Measurements from ENCODE around the gene PLEKHG1. TPM values are rescaled to one million over a fixed set of nuclear protein-coding genes. Genes with fewer than 3 reads are reported as not detected.

PLEKHG1 gene
- polyA plus RNA-seq, 1 experiment = 0.39 TPM

DNA sequence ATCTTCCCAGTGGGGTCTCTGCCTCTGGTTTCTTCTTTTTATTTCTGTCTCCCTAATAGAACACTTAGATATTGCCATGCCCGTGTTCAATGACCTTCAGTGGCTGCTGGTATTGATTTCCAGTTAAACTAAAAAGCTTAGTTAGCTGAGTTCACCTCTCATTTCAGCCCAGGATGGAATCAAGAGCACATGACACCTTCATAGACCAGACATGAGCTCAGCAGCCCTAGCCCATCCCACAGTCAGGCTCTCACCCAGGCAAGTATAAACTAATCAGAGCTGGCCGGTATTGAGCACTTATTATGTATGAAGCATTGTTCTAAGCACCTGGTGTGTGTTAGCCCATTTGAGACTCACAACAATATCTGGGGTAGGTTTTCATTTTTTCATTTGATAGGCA, 33.7 kb upstream of the PLEKHG1 start:
- Histone ChIP-seq H3K36me3 (ENCODE audit: control insufficient read depth, insufficient read depth, low read length) (no peaks in the 10 kb centered on the region), H3K27me3 (ENCODE audit: control insufficient read depth, insufficient read depth, low read length) (no peaks in the 10 kb centered on the region; the same call in 1 of the 2 replicates), H3K4me3 (ENCODE audit: low read depth, low read length) (no peak overlapping the region)
- TF ChIP-seq, protein P1, sequence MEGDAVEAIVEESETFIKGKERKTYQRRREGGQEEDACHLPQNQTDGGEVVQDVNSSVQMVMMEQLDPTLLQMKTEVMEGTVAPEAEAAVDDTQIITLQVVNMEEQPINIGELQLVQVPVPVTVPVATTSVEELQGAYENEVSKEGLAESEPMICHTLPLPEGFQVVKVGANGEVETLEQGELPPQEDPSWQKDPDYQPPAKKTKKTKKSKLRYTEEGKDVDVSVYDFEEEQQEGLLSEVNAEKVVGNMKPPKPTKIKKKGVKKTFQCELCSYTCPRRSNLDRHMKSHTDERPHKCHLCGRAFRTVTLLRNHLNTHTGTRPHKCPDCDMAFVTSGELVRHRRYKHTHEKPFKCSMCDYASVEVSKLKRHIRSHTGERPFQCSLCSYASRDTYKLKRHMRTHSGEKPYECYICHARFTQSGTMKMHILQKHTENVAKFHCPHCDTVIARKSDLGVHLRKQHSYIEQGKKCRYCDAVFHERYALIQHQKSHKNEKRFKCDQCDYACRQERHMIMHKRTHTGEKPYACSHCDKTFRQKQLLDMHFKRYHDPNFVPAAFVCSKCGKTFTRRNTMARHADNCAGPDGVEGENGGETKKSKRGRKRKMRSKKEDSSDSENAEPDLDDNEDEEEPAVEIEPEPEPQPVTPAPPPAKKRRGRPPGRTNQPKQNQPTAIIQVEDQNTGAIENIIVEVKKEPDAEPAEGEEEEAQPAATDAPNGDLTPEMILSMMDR (IDR thresholded peaks at IDR 0.05; ENCODE audit: insufficient read depth, low read depth, low read length) = no peak
- ChIA-PET POLR2A (no interaction called here), CTCF (no interaction called here)
- DNase-seq (ENCODE audit: low read depth) = no peak

- TF ChIP-seq, protein P1 (IDR thresholded peaks at IDR 0.05; ENCODE audit: insufficient read depth, low read depth, low read length) = no peak
- Histone ChIP-seq H3K4me3 (ENCODE audit: low read depth, low read length) (no peak overlapping the region), H3K36me3 (ENCODE audit: control insufficient read depth, insufficient read depth, low read length) (no peaks in the 10 kb centered on the region), H3K27me3 (ENCODE audit: control insufficient read depth, insufficient read depth, low read length) (no peaks in the 10 kb centered on the region; the same call in 1 of the 2 replicates)
- CTCF ChIA-PET = no interaction called here
- no peak for DNase-seq (ENCODE audit: low read depth)
- POLR2A ChIA-PET = no interaction called here
Measured at GRCh38 chr6:150566486-150566885, 33.2 kb upstream of the PLEKHG1 start.

DNA sequence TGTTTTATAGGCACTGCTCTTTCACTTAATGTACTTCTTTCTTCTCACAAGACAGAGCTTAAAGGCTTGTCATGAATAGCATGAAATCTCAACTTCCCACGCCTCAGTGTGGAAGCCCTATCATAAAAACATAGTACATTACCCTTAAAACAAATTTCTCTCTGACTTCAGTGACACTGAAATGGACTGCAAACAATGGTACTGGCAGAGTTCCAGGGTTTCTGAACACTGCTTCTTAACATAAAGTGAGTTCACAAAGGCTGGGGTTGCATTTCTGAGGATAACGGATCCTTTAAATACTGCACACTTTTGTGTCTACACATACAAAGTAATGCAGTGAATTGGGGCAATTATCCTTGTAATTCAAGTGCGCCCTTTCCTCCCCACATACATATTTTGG, 32.3 kb upstream of the PLEKHG1 start:
- CTCF ChIA-PET = no interaction called here

GRCh38 chr6:150567823-150568383, 31.8 kb upstream of the PLEKHG1 start:
- no peak for DNase-seq (ENCODE audit: low read depth)
- CTCF ChIA-PET = no interaction called here
- POLR2A ChIA-PET = no interaction called here
- H3K27me3 ChIP-seq (ENCODE audit: control insufficient read depth, insufficient read depth, low read length) = no peaks in the 10 kb centered on the region; the same call in 1 of the 2 replicates
- TF ChIP-seq, protein P1 (IDR thresholded peaks at IDR 0.05; ENCODE audit: insufficient read depth, low read depth, low read length) = no peak
- H3K36me3 ChIP-seq (ENCODE audit: control insufficient read depth, insufficient read depth, low read length) = no peaks in the 10 kb centered on the region
- H3K4me3 ChIP-seq (ENCODE audit: low read depth, low read length) = no peak overlapping the region

More for the DNA sequence above, 32.3 kb upstream of the PLEKHG1 start:
- TF ChIP-seq, protein P1 (IDR thresholded peaks at IDR 0.05; ENCODE audit: insufficient read depth, low read depth, low read length) = no peak
- no peaks in the 10 kb centered on the region; the same call in 1 of the 2 replicates for H3K27me3 ChIP-seq (ENCODE audit: control insufficient read depth, insufficient read depth, low read length)
- no peak overlapping the region for H3K4me3 ChIP-seq (ENCODE audit: low read depth, low read length)
- POLR2A ChIA-PET = no interaction called here
- no peaks in the 10 kb centered on the region for H3K36me3 ChIP-seq (ENCODE audit: control insufficient read depth, insufficient read depth, low read length)
- no peak for DNase-seq (ENCODE audit: low read depth)

DNA sequence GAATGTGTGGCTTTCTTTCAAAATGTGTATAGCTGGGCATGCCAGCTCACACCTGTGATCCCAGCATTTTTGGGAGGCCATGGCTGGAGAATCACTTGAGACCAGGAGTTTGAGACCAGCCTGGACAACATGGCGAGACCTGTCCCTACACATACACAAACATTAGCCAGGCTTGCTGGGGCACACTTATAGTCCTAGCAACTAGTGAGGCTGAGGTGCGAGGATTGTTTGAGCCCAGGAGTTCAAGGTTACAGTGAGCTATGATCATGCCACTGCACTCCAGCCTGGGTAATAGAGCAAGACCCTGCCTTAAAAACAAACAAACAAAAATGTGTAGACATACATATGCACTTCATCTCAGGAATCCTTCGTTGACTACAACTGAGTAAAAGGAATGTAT, 31.1 kb upstream of the PLEKHG1 start:
- DNase-seq (ENCODE audit: low read depth) = no peak
- no peak overlapping the region for H3K4me3 ChIP-seq (ENCODE audit: low read depth, low read length)
- POLR2A ChIA-PET = no interaction called here
- H3K27me3 ChIP-seq (ENCODE audit: control insufficient read depth, insufficient read depth, low read length) = no peaks in the 10 kb centered on the region; the same call in 1 of the 2 replicates
- H3K36me3 ChIP-seq (ENCODE audit: control insufficient read depth, insufficient read depth, low read length) = no peaks in the 10 kb centered on the region
- TF ChIP-seq, protein P1 (IDR thresholded peaks at IDR 0.05; ENCODE audit: insufficient read depth, low read depth, low read length) = no peak
- CTCF ChIA-PET = no interaction called here
